GM12891 (cell line): ENCODE measurements around the gene ARID4A.

Source experiments
- PAX5 ChIP-seq: IDR thresholded peaks from 2 replicates; pipeline ENCODE4 v1.6.1; 2011; ENCODE audit warnings: low read length, moderate library complexity, mild to moderate bottlenecking; ENCODE audit not compliant: insufficient read depth, severe bottlenecking
- POLR2A ChIP-seq: IDR thresholded peaks from 2 replicates; pipeline ENCODE4 v1.6.1; 2011; ENCODE audit warnings: low read depth, low read length, control low read depth
- POLR2AphosphoS5 ChIP-seq: IDR thresholded peaks from 2 replicates; pipeline ENCODE4 v1.6.1; 2011; ENCODE audit warnings: low read depth, low read length, control low read depth
- TAF1 ChIP-seq: IDR thresholded peaks from 2 replicates; pipeline ENCODE4 v1.6.1; 2011; ENCODE audit warnings: low read depth, low read length, control low read depth

- no peak for TF ChIP-seq POLR2AphosphoS5
- no peak for TF ChIP-seq POLR2A
- no peak for TF ChIP-seq TAF1
- no peak for TF ChIP-seq PAX5
These were observed 22.1 kb upstream of the ARID4A start for GRCh38 chr14:58276208-58276607.
